Fibroblast of pulmonary artery (primary cell): ENCODE results near the gene ZDHHC21.

Source experiments
- DNase-seq: peaks from one replicate; pipeline ENCODE4 v3.0.0-alpha.2; 2010; ENCODE audit warnings: low read depth
- H3K4me3 ChIP-seq: replicated peaks from 2 replicates; pipeline ENCODE4 v1.5.1; 2011; ENCODE audit warnings: low read depth, mild to moderate bottlenecking, control low read depth, low read length, moderate library complexity
- TF ChIP-seq, protein P1 (sequence below): IDR thresholded peaks from 2 replicates; pipeline ENCODE4 v1.5.1; 2011; ENCODE audit warnings: mild to moderate bottlenecking, control low read depth, low read length, inconsistent platforms; ENCODE audit errors: missing control alignments

The ZDHHC21 gene

DNA sequence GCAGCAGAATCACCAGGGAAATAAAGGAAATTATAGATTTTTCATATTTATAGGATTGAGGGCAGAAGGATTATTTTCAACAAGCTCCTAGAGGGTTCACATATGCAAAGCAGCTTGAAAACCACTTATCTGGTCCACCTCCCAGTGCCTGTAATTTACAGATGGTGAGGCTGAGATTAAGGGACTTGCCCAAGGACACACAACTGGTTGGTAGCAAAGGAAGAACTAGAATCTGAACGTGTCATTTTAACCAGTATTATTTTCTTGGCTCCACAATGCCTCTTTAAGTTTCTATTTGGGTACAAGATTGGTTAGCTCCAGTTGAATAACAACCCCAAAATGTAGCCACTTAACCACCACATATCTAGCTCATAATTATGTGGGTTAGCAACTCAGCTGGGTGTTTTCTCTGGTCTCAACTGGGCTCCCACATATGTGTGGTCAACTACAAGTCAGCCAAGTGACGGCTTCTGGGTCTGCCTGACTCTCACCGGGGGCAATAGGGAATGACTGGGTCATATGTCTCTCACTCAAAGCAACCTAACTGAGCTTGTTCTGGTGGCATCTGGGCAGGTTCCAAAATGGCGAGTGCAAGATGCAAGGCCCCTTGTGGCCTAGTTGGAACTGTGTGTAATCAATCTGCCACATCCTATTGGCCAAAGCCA, 127.7 kb downstream of the ZDHHC21 start:
- TF ChIP-seq, protein P1, sequence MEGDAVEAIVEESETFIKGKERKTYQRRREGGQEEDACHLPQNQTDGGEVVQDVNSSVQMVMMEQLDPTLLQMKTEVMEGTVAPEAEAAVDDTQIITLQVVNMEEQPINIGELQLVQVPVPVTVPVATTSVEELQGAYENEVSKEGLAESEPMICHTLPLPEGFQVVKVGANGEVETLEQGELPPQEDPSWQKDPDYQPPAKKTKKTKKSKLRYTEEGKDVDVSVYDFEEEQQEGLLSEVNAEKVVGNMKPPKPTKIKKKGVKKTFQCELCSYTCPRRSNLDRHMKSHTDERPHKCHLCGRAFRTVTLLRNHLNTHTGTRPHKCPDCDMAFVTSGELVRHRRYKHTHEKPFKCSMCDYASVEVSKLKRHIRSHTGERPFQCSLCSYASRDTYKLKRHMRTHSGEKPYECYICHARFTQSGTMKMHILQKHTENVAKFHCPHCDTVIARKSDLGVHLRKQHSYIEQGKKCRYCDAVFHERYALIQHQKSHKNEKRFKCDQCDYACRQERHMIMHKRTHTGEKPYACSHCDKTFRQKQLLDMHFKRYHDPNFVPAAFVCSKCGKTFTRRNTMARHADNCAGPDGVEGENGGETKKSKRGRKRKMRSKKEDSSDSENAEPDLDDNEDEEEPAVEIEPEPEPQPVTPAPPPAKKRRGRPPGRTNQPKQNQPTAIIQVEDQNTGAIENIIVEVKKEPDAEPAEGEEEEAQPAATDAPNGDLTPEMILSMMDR, result no peak
- H3K4me3 ChIP-seq, result no peak overlapping the region
- no peak for DNase-seq

DNA sequence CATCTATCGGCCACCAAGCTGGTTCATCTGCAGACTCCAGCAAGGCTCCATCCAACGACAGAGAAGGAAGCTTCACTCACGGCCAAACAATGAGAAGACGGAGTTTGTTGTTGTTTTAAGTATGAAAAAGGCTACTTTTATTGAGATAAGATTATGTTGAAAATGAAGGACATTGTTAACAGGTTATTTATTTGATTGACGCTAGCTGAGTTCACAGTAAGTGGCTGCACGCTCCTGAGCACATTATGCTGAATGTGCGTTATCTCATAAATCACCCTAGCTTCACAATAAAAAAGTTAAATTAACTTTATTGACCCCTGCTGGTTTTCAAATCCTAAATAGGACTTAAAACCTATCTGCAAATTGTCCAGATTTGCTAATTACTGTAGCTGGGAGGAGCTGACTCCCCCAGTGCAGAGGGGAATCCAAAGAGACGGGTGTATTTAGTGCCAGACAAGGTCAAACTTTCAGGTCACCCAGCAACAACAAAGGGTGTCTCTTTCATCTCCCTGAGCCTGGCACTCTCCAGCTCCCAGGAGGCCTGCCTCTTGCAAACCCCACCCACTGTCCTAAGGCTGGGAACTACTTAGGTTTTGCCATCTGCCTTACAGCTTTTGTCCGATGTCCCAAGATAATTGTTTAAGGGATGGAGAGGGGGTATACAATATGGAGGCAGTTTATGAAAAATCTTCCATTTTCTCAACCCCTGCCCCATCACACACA, 129.2 kb downstream of the ZDHHC21 start:
- H3K4me3 ChIP-seq, result no peak overlapping the region
- TF ChIP-seq, protein P1, result no peak
- DNase-seq, result no peak

DNA sequence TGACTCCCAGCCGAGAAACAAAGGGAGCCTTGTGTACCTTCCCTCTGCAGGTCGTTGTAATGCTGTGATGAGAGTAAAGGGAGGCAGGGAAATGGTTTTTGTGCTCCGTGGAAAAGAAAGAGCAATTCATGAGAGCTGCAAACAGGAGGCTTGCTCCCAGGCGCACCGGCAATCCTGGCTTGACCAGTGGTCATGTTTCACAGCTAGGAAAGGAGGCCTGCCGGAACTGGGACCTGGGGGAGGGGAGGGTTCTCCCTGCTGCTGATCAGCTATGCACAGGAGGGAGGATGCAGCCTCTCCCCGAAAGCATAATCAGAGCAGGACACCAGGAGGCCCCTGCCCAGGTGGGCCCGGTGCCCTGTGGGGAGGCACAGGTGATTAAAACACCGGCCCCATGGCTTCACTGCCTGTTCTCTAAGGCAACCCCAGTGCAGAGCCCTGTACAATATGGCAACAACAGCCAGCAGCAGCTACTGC, 131.3 kb downstream of the ZDHHC21 start:
- TF ChIP-seq, protein P1, result no peak
- H3K4me3 ChIP-seq, result no peak overlapping the region

More for the DNA sequence above, 131.3 kb downstream of the ZDHHC21 start:
- no peak for DNase-seq
